Lower leg skin (tissue), 4 donors: ENCODE results near the gene TUT7. TPM values are rescaled to one million over a fixed set of nuclear protein-coding genes. Genes with fewer than 3 reads are reported as not detected.

Experiments
- DNase-seq, 2 donors: peaks; one replicate each; pipeline ENCODE4 v3.0.0-alpha.2; 2019; ENCODE audit warnings: low spot score in 2 of 2
- H3K4me3 ChIP-seq: fragments of 200-600 bp; sonication (generic); 2 replicates; pipeline ENCODE4 v1.5.1; 2017; ENCODE audit warnings: mild to moderate bottlenecking, low read depth; ENCODE audit not compliant: poor library complexity, severe bottlenecking
- CTCF ChIP-seq, 3 donors: fragments of 450-650 bp; IDR thresholded peaks; one replicate each; pipeline ENCODE4 v1.5.1; 2016; ENCODE audit warnings: antibody characterized with exemption in 3 of 3, mild to moderate bottlenecking in 3 of 3, moderate library complexity in 2 of 3
- POLR2A ChIP-seq, 2 donors: fragments of 450-650 bp; IDR thresholded peaks; one replicate each; pipeline ENCODE4 v1.6.1; 2016 to 2017; ENCODE audit warnings: antibody characterized with exemption in 2 of 2, mild to moderate bottlenecking in 1 of 2, moderate library complexity in 1 of 2
- WGBS, 2 donors: methylation state at CpG; one replicate each; pipeline ENCODE4 v1.1.5; 2018; 5-methylcytosine and 5-hydroxymethylcytosine counted together
- intact Hi-C: fragments of 100-400 bp; cut with DNase I; formaldehyde crosslinking; loops from one replicate; pipeline ENCODE4 v1.15.0; 2023; ENCODE audit warnings: low total_unique reads
- total RNA-seq, 4 donors: library from RNA; depleted of rRNA; stranded (reverse); fragments of >200 nt; gene quantifications; one replicate each; pipeline ENCODE4 v1.1.0, GENCODE V29; 2016

TUT7 gene
- total RNA-seq, 4 donors from 2014 or later = 75.9 to 132 (median 89.5) TPM

- no peak for DNase-seq
- TF ChIP-seq POLR2A (IDR thresholded peaks at IDR 0.05) = no peak
- TF ChIP-seq CTCF (IDR thresholded peaks at IDR 0.05) = no peak
- no peak overlapping the region for H3K4me3 ChIP-seq
- 47 to 57% methylated on average over 2 of the region's 2 CpGs for WGBS, 2 donors
- intact Hi-C loops = no loop called here
Observed at GRCh38 chr9:86344818-86345217, 9.4 kb downstream of the TUT7 start.

GRCh38 chr9:86342269-86342668, 11.9 kb downstream of the TUT7 start:
- no peak overlapping the region for H3K4me3 ChIP-seq
- WGBS, 2 donors = 98 to 99% methylated on average over 3 of the region's 3 CpGs
- TF ChIP-seq POLR2A (IDR thresholded peaks at IDR 0.05) (no peak), CTCF (IDR thresholded peaks at IDR 0.05) (no peak)
- DNase-seq = no peak
- intact Hi-C loops = no loop called here

GRCh38 chr9:86341007-86341491, 13.2 kb downstream of the TUT7 start:
- no peak for DNase-seq
- WGBS, 2 donors = 80 to 82% methylated on average over 3 of the region's 3 CpGs
- TF ChIP-seq POLR2A (IDR thresholded peaks at IDR 0.05) (no peak), CTCF (IDR thresholded peaks at IDR 0.05) (no peak)
- no peak overlapping the region for H3K4me3 ChIP-seq
- intact Hi-C loops = no loop called here

- TF ChIP-seq CTCF (IDR thresholded peaks at IDR 0.05) (no peak), POLR2A (IDR thresholded peaks at IDR 0.05) (no peak)
- DNase-seq = no peak
- 39 to 100% methylated on average over 1 of the region's 1 CpG for WGBS, 2 donors
- intact Hi-C loops = no loop called here
- no peak overlapping the region for H3K4me3 ChIP-seq
Observed at GRCh38 chr9:86340356-86341006, 13.7 kb downstream of the TUT7 start.

- intact Hi-C loops = no loop called here
- WGBS, 2 donors = 85 to 87% methylated on average over 9 of the region's 9 CpGs
- no peak for DNase-seq
- no peak for TF ChIP-seq CTCF (IDR thresholded peaks at IDR 0.05)
- no peak for TF ChIP-seq POLR2A (IDR thresholded peaks at IDR 0.05)
- H3K4me3 ChIP-seq = no peak overlapping the region
Observed at GRCh38 chr9:86337469-86338108, 16.6 kb downstream of the TUT7 start.
